Measurements from ENCODE around the gene MRGPRX2. TPM values are rescaled to one million over a fixed set of nuclear protein-coding genes. Genes with fewer than 3 reads are reported as not detected.

MRGPRX2 gene
- total and polyA plus RNA-seq, 10 of the 15 experiments (the other 5 are each of a cell fraction or from before 2014, with no cell fraction given), result 0.03 to 0.11 TPM; not detected in 8

- 26% methylated on average over 3 of the region's 3 CpGs for WGBS (ENCODE audit: insufficient coverage, insufficient replicate concordance, low lambda C conversion rate, missing lambda C conversion rate)
- no peak overlapping the region for H3K27ac ChIP-seq (ENCODE audit: control insufficient read depth, insufficient read depth)
- RAD21 ChIA-PET (ENCODE audit: unreplicated experiment), result no interaction called here
- H2AFZ ChIP-seq (ENCODE audit: control insufficient read depth, low read depth, low read length), result no peak overlapping the region
- CTCF ChIA-PET, result interaction anchor here (1.3 kb wide), 1 partner anchor 22 kb away, joined by 4 read pairs; no protein-coding TSS in a partner anchor
- SMC1A ChIA-PET (ENCODE audit: uncharacterized antibody, unreplicated experiment), result no interaction called here
- peaks cover 0 to 2% of the 10 kb centered on the region in 2 experiments; a peak in 1 of 4 replicates for H3K27me3 ChIP-seq (replicated peaks in 1 of 2; ENCODE audit: control insufficient read depth in 2 of 2, insufficient read depth in 2 of 2, low read length in 1 of 2)
- H3K9ac ChIP-seq (ENCODE audit: control insufficient read depth, insufficient read depth, low read length), result no peak overlapping the region
- ATAC-seq, result no peak
- in situ Hi-C loops (cut with MboI) (no loop called here), intact Hi-C loops (cut with micrococcal nuclease; ENCODE audit: unreplicated experiment) (no loop called here)
- no peak for DNase-seq (ENCODE audit: low read depth, low spot score)
- H3K9me3 ChIP-seq (replicated peaks; ENCODE audit: control insufficient read depth, insufficient read depth, low read length), result no peaks in the 10 kb centered on the region; the same call in 2 of the 3 replicates
- no peaks in the 10 kb centered on the region for H3K79me2 ChIP-seq (ENCODE audit: control insufficient read depth, insufficient read depth, low read length)
- no peaks in the 10 kb centered on the region for H3K36me3 ChIP-seq (ENCODE audit: control insufficient read depth in 2 of 2, insufficient read depth in 2 of 2, low read length in 1 of 2)
- TF ChIP-seq SREBF2 (IDR thresholded peaks at IDR 0.05; ENCODE audit: low read length), result no peak
- no peak for TF ChIP-seq NR2C2 (IDR thresholded peaks at IDR 0.05; ENCODE audit: borderline replicate concordance, control insufficient read depth, insufficient read length, low read depth)
- no peak for TF ChIP-seq JUND (IDR thresholded peaks at IDR 0.05; ENCODE audit: low read depth, low read length)
- no peak for TF ChIP-seq MLLT1 (IDR thresholded peaks at IDR 0.05)
- TF ChIP-seq EP300 (IDR thresholded peaks at IDR 0.05; ENCODE audit: borderline replicate concordance in 1 of 2, control insufficient read depth in 1 of 2, low read depth in 2 of 2, low read length in 2 of 2), result no peak
- TF ChIP-seq USF1 (IDR thresholded peaks at IDR 0.05; ENCODE audit: borderline replicate concordance, extremely low read length, insufficient read depth, low read depth, low read length), result no peak
- H3K4me2 ChIP-seq (ENCODE audit: control insufficient read depth, insufficient read depth), result no peak overlapping the region
- no peak overlapping the region for H3K4me3 ChIP-seq
- H4K20me1 ChIP-seq (ENCODE audit: control insufficient read depth, insufficient read depth), result no peaks in the 10 kb centered on the region
- POLR2A ChIA-PET, result no interaction called here
- no peaks in the 10 kb centered on the region for H3K4me1 ChIP-seq (ENCODE audit: control insufficient read depth, insufficient read depth, low read length)
- FAIRE-seq, result no peak
- no TSS peak for BruUV-seq (replicated peaks)
Measured at GRCh38 chr11:19099093-19099492, 38.6 kb upstream of the MRGPRX2 start.

Data from GM12878 (cell line).